Body of pancreas (tissue), 4 donors: ENCODE measurements around the gene INVS.

Experiments
- POLR2A ChIP-seq, 3 donors: fragments of 450-650 bp; IDR thresholded peaks; one replicate each; pipeline ENCODE4 v1.6.1; 2016; ENCODE audit warnings: antibody characterized with exemption in 3 of 3, mild to moderate bottlenecking in 2 of 3
- TF ChIP-seq, protein P1 (sequence below), 7 experiments: fragments of 450-650 bp in 4 of 7; fragments of 200-600 bp in 3 of 7; sonication (generic) in 3 of 7; IDR thresholded peaks; one replicate each; pipeline ENCODE4 v1.5.1; 2016 to 2019; ENCODE audit warnings: antibody characterized with exemption in 7 of 7

- TF ChIP-seq, protein P1, sequence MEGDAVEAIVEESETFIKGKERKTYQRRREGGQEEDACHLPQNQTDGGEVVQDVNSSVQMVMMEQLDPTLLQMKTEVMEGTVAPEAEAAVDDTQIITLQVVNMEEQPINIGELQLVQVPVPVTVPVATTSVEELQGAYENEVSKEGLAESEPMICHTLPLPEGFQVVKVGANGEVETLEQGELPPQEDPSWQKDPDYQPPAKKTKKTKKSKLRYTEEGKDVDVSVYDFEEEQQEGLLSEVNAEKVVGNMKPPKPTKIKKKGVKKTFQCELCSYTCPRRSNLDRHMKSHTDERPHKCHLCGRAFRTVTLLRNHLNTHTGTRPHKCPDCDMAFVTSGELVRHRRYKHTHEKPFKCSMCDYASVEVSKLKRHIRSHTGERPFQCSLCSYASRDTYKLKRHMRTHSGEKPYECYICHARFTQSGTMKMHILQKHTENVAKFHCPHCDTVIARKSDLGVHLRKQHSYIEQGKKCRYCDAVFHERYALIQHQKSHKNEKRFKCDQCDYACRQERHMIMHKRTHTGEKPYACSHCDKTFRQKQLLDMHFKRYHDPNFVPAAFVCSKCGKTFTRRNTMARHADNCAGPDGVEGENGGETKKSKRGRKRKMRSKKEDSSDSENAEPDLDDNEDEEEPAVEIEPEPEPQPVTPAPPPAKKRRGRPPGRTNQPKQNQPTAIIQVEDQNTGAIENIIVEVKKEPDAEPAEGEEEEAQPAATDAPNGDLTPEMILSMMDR (IDR thresholded peaks at IDR 0.05) = peak; percentile 52 to 63 (median 59)
- TF ChIP-seq POLR2A (IDR thresholded peaks at IDR 0.05) = no peak
These were observed 117.2 kb downstream of the INVS start for GRCh38 chr9:100216178-100216787.
